Naive B cell (primary cell): ENCODE results near the gene PRR5. TPM values are rescaled to one million over a fixed set of nuclear protein-coding genes. Genes with fewer than 3 reads are reported as not detected.

Experiments used
- ATAC-seq, 2 donors: fragments of 150-1000 bp; cut with Tn5 transposase; 2 replicates each; pipeline ENCODE4 v1.10.0; 2021; ENCODE audit warnings: low read depth in 2 of 2, mild to moderate bottlenecking in 2 of 2, moderate library complexity in 2 of 2
- DNase-seq: peaks from one replicate; pipeline ENCODE4 v3.0.0; 2022
- H3K27ac Mint-ChIP-seq, 6 donors: one replicate each; pipeline ENCODE4 v1.8.0; 2020 to 2022; ENCODE audit warnings: mild to moderate bottlenecking in 6 of 6, mixed read lengths in 6 of 6, moderate library complexity in 5 of 6, inconsistent platforms in 2 of 6
- H3K27me3 Mint-ChIP-seq, 3 donors: one replicate each; pipeline ENCODE4 v1.8.0; 2021 to 2022; ENCODE audit warnings: mixed read lengths in 3 of 3, mild to moderate bottlenecking in 1 of 3
- H3K36me3 Mint-ChIP-seq, 2 donors: one replicate each; pipeline ENCODE4 v1.8.0; 2020 to 2022; ENCODE audit warnings: mixed read lengths in 2 of 2, inconsistent platforms in 1 of 2, mild to moderate bottlenecking in 1 of 2
- H3K4me1 Mint-ChIP-seq, 3 donors: one replicate each; pipeline ENCODE4 v1.8.0; 2020 to 2022; ENCODE audit warnings: mixed read lengths in 3 of 3, inconsistent platforms in 1 of 3, mild to moderate bottlenecking in 1 of 3, moderate library complexity in 1 of 3
- H3K4me3 Mint-ChIP-seq, 8 donors: one replicate each; pipeline ENCODE4 v1.8.0; 2020 to 2022; ENCODE audit warnings: mild to moderate bottlenecking in 8 of 8, mixed read lengths in 8 of 8, moderate library complexity in 8 of 8, inconsistent platforms in 2 of 8
- H3K9me3 Mint-ChIP-seq, 7 donors: one replicate each; pipeline ENCODE4 v1.8.0; 2020 to 2022; ENCODE audit warnings: mixed read lengths in 7 of 7, mild to moderate bottlenecking in 5 of 7, inconsistent platforms in 2 of 7, moderate library complexity in 1 of 7
- polyA plus RNA-seq, 6 donors: library from polyadenylated mRNA; unstranded; fragments of 300-500 nt; fragmentation: Illumina TruSeq; gene quantifications; one replicate each; pipeline ENCODE4 v1.2.3, GENCODE V29; 2021; ENCODE audit warnings: low read depth in 6 of 6

PRR5 gene
- polyA plus RNA-seq, 6 donors from 2014 or later, result 5.4 to 10.9 (median 7.6) TPM

GRCh38 chr22:44703255-44703870 lies 1.4 kb downstream of the PRR5 start:
- DNase-seq (no peak), ATAC-seq (no peak)
- H3K4me3 Mint-ChIP-seq, result peak overlapping the region; percentile 71 to 86 (median 78)
- no peaks in the 10 kb centered on the region for H3K9me3 Mint-ChIP-seq
- H3K4me1 Mint-ChIP-seq, result peaks cover 4 to 16% (median 14%) of the 10 kb centered on the region in 3 donors
- peak overlapping the region in 2 of 6 donors; percentile 10 to 81 for H3K27ac Mint-ChIP-seq
- peaks cover 0 to 14% (median 0%) of the 10 kb centered on the region in 3 donors for H3K27me3 Mint-ChIP-seq
- H3K36me3 Mint-ChIP-seq, result no peaks in the 10 kb centered on the region

- Mint-ChIP-seq H3K27ac (peak overlapping the region in 2 of 6 donors; percentile 15 to 59), H3K9me3 (no peaks in the 10 kb centered on the region), H3K4me3 (peak overlapping the region; percentile 33 to 86 (median 68))
These were observed 2.4 kb downstream of the PRR5 start for GRCh38 chr22:44704159-44705021.

GRCh38 chr22:44705022-44705297 lies 3.0 kb downstream of the PRR5 start:
- H3K4me1 Mint-ChIP-seq, result peaks cover 7 to 18% (median 16%) of the 10 kb centered on the region in 3 donors

More at GRCh38 chr22:44704159-44705021, 2.4 kb downstream of the PRR5 start:
- no peak for DNase-seq
- Mint-ChIP-seq H3K4me1 (peaks cover 7 to 16% (median 14%) of the 10 kb centered on the region in 3 donors), H3K27me3 (peaks cover 0 to 5% (median 0%) of the 10 kb centered on the region in 3 donors), H3K36me3 (no peaks in the 10 kb centered on the region)
- no peak for ATAC-seq

GRCh38 chr22:44706488-44706887 lies 4.5 kb downstream of the PRR5 start:
- no peak for ATAC-seq
- Mint-ChIP-seq H3K4me1 (peaks cover 20 to 33% (median 26%) of the 10 kb centered on the region in 3 donors), H3K27me3 (peaks cover 0 to 5% (median 0%) of the 10 kb centered on the region in 3 donors), H3K27ac (no peak overlapping the region), H3K4me3 (no peak overlapping the region), H3K9me3 (no peaks in the 10 kb centered on the region), H3K36me3 (no peaks in the 10 kb centered on the region)
- no peak for DNase-seq

More at GRCh38 chr22:44705022-44705297, 3.0 kb downstream of the PRR5 start:
- ATAC-seq (no peak), DNase-seq (no peak)
- no peaks in the 10 kb centered on the region for H3K36me3 Mint-ChIP-seq
- H3K27ac Mint-ChIP-seq, result no peak overlapping the region
- H3K9me3 Mint-ChIP-seq, result no peaks in the 10 kb centered on the region
- peak overlapping the region in 3 of 8 donors; percentile 4 to 53 (median 38) for H3K4me3 Mint-ChIP-seq
- H3K27me3 Mint-ChIP-seq, result peaks cover 0 to 5% (median 0%) of the 10 kb centered on the region in 3 donors

- peaks cover 0 to 5% (median 0%) of the 10 kb centered on the region in 3 donors for H3K27me3 Mint-ChIP-seq
- H3K4me3 Mint-ChIP-seq, result no peak overlapping the region
- no peak for DNase-seq
- H3K4me1 Mint-ChIP-seq, result peaks cover 17 to 35% (median 23%) of the 10 kb centered on the region in 3 donors
- no peak for ATAC-seq
- H3K9me3 Mint-ChIP-seq, result no peaks in the 10 kb centered on the region
- peak overlapping the region in 1 of 6 donors; percentile 93 for H3K27ac Mint-ChIP-seq
- no peaks in the 10 kb centered on the region for H3K36me3 Mint-ChIP-seq
These were observed 5.2 kb downstream of the PRR5 start for GRCh38 chr22:44707178-44707577.

- no peaks in the 10 kb centered on the region for H3K9me3 Mint-ChIP-seq
- H3K4me3 Mint-ChIP-seq, result peak overlapping the region in 1 of 8 donors; percentile 25
- H3K27me3 Mint-ChIP-seq, result peaks cover 0 to 5% (median 0%) of the 10 kb centered on the region in 3 donors
- ATAC-seq (no peak), DNase-seq (no peak)
- H3K4me1 Mint-ChIP-seq, result peaks cover 22 to 40% (median 23%) of the 10 kb centered on the region in 3 donors
- H3K27ac Mint-ChIP-seq, result no peak overlapping the region
- no peaks in the 10 kb centered on the region for H3K36me3 Mint-ChIP-seq
These were observed 5.7 kb downstream of the PRR5 start for GRCh38 chr22:44707752-44708151.

- Mint-ChIP-seq H3K4me3 (peak overlapping the region; percentile 30 to 90 (median 72)), H3K27me3 (no peaks in the 10 kb centered on the region), H3K36me3 (no peaks in the 10 kb centered on the region), H3K9me3 (no peaks in the 10 kb centered on the region), H3K27ac (peak overlapping the region in 2 of 6 donors; percentile 84 to 89), H3K4me1 (peaks cover 14 to 31% (median 22%) of the 10 kb centered on the region in 3 donors)
- DNase-seq (no peak), ATAC-seq (no peak)
These were observed 7.9 kb downstream of the PRR5 start for GRCh38 chr22:44709881-44710392.

GRCh38 chr22:44710474-44711240 lies 8.7 kb downstream of the PRR5 start:
- peak overlapping the region; percentile 30 to 90 (median 72) for H3K4me3 Mint-ChIP-seq
- DNase-seq, result no peak
- H3K36me3 Mint-ChIP-seq, result no peaks in the 10 kb centered on the region

GRCh38 chr22:44711241-44711560 lies 9.2 kb downstream of the PRR5 start:
- Mint-ChIP-seq H3K4me1 (peaks cover 14 to 26% (median 22%) of the 10 kb centered on the region in 3 donors), H3K4me3 (peak overlapping the region in 3 of 8 donors; percentile 16 to 77 (median 68)), H3K9me3 (no peaks in the 10 kb centered on the region), H3K27me3 (no peaks in the 10 kb centered on the region), H3K36me3 (no peaks in the 10 kb centered on the region), H3K27ac (peak overlapping the region in 2 of 6 donors; percentile 84)
- DNase-seq (no peak), ATAC-seq (no peak)

More at GRCh38 chr22:44710474-44711240, 8.7 kb downstream of the PRR5 start:
- Mint-ChIP-seq H3K4me1 (peaks cover 14 to 26% (median 22%) of the 10 kb centered on the region in 3 donors), H3K9me3 (no peaks in the 10 kb centered on the region), H3K27ac (peak overlapping the region in 5 of 6 donors; percentile 23 to 91 (median 84)), H3K27me3 (no peaks in the 10 kb centered on the region)
- ATAC-seq, result peak; percentile 72 to 73

GRCh38 chr22:44711690-44712555 lies 9.9 kb downstream of the PRR5 start:
- Mint-ChIP-seq H3K27ac (peak overlapping the region in 2 of 6 donors; percentile 84 to 91), H3K4me3 (peak overlapping the region in 4 of 8 donors; percentile 21 to 68 (median 42))

GRCh38 chr22:44712962-44713361 lies 11.0 kb downstream of the PRR5 start:
- H3K4me3 Mint-ChIP-seq, result no peak overlapping the region
- H3K36me3 Mint-ChIP-seq, result no peaks in the 10 kb centered on the region

More at GRCh38 chr22:44711690-44712555, 9.9 kb downstream of the PRR5 start:
- DNase-seq, result no peak
- Mint-ChIP-seq H3K9me3 (no peaks in the 10 kb centered on the region), H3K36me3 (no peaks in the 10 kb centered on the region), H3K4me1 (peaks cover 14 to 26% (median 22%) of the 10 kb centered on the region in 3 donors), H3K27me3 (no peaks in the 10 kb centered on the region)
- ATAC-seq, result no peak

GRCh38 chr22:44714703-44715350 lies 12.8 kb downstream of the PRR5 start:
- H3K36me3 Mint-ChIP-seq, result peaks cover 0 to 6% of the 10 kb centered on the region in 2 donors
- no peaks in the 10 kb centered on the region for H3K27me3 Mint-ChIP-seq
- H3K4me3 Mint-ChIP-seq, result no peak overlapping the region
- H3K4me1 Mint-ChIP-seq, result peaks cover 14 to 24% (median 19%) of the 10 kb centered on the region in 3 donors
- ATAC-seq (no peak), DNase-seq (no peak)
- no peak overlapping the region for H3K27ac Mint-ChIP-seq
- no peaks in the 10 kb centered on the region for H3K9me3 Mint-ChIP-seq

More at GRCh38 chr22:44712962-44713361, 11.0 kb downstream of the PRR5 start:
- ATAC-seq, result no peak
- Mint-ChIP-seq H3K4me1 (peaks cover 14 to 26% (median 22%) of the 10 kb centered on the region in 3 donors), H3K27ac (no peak overlapping the region), H3K27me3 (no peaks in the 10 kb centered on the region), H3K9me3 (no peaks in the 10 kb centered on the region)
- no peak for DNase-seq
